ENCODE results near the gene RPS6KL1.

DNA sequence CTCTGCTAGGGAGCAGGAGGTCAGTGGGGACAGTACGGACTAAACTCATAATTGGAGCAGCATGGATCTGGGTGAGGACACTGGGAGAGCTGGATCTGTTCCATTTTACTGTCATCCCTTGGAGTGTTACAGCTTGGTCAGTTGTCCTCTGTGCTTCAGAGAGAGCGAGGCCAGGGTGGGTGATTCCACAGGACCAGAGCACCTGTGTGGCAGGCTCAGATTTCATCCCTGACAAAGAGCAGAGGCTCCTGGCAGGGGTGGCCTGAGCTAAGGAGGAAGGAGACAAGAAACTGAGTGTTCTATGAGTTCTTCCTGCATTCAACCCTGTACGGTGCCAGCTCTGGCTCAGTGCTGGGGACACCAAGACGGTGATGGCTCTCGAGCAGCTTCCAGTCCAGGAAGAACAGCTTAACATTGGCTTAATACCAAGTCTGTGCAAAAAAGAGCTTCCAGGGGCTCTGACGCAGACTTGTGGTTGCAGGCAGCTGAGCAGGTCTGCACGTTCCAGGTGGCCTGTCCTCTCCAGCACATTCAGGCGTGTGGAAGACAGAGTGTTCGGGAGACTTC, 40.7 kb upstream of the RPS6KL1 start:
- TF ChIP-seq POLR2A (IDR thresholded peaks at IDR 0.05; ENCODE audit: low read length), result no peak
- TF ChIP-seq GATA1 (IDR thresholded peaks at IDR 0.05; ENCODE audit: low read depth, low read length), result no peak

All from erythroblast (primary cell).